ENCODE results near the gene DSCAML1.

DNA sequence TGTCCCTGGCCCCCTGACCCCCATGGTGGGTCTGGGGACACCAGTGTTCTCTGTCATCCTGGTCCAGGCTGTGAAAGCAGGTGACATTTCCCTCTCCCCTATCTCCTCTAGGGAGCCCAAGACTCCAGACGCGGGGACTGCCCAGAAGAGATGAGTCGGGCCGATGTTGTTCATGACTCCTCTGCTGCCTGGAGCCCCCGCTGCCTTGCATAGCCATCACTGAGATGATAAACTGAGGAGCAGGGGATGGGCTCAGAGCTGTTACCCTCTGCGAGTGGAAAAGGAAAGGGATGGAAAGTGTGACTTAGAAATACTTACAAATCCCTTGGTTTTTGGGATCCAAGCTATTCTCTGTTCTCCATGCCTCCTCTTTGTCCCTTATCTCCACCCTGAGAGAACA is 209.6 kb downstream of the DSCAML1 start:
- TF ChIP-seq, protein P1, sequence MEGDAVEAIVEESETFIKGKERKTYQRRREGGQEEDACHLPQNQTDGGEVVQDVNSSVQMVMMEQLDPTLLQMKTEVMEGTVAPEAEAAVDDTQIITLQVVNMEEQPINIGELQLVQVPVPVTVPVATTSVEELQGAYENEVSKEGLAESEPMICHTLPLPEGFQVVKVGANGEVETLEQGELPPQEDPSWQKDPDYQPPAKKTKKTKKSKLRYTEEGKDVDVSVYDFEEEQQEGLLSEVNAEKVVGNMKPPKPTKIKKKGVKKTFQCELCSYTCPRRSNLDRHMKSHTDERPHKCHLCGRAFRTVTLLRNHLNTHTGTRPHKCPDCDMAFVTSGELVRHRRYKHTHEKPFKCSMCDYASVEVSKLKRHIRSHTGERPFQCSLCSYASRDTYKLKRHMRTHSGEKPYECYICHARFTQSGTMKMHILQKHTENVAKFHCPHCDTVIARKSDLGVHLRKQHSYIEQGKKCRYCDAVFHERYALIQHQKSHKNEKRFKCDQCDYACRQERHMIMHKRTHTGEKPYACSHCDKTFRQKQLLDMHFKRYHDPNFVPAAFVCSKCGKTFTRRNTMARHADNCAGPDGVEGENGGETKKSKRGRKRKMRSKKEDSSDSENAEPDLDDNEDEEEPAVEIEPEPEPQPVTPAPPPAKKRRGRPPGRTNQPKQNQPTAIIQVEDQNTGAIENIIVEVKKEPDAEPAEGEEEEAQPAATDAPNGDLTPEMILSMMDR (IDR thresholded peaks at IDR 0.05) = no peak
- no peak for TF ChIP-seq POLR2AphosphoS5 (IDR thresholded peaks at IDR 0.05)
- no peak for TF ChIP-seq POLR2A (IDR thresholded peaks at IDR 0.05)
- TF ChIP-seq EP300 (IDR thresholded peaks at IDR 0.05) = no peak
